HCT116 (cell line): ENCODE measurements around the gene ZDHHC4.

Experiments
- CEBPB ChIP-seq: IDR thresholded peaks from 2 replicates; pipeline ENCODE4 v1.6.1; 2012; ENCODE audit warnings: low read depth
- EZH2 ChIP-seq: fragments of 200-600 bp; sonication (generic); IDR thresholded peaks from 2 replicates; pipeline ENCODE4 v1.6.1; 2017; ENCODE audit warnings: antibody characterized with exemption, mixed run types
- EZH2phosphoT487 ChIP-seq: fragments of 200-600 bp; IDR thresholded peaks from 2 replicates; pipeline ENCODE4 v1.6.1; 2018; ENCODE audit warnings: antibody characterized with exemption, borderline replicate concordance
- FOSL1 ChIP-seq: IDR thresholded peaks from 2 replicates; pipeline ENCODE4 v1.6.1; 2012; ENCODE audit warnings: low read depth
- MAX ChIP-seq: IDR thresholded peaks from 2 replicates; pipeline ENCODE4 v1.6.1; 2012
- POLR2A ChIP-seq: IDR thresholded peaks from 2 replicates; pipeline ENCODE4 v1.7.0; 2011; ENCODE audit warnings: borderline replicate concordance; ENCODE audit not compliant: insufficient read depth, insufficient read length; ENCODE audit errors: extremely low read depth
- RAD21 ChIP-seq: IDR thresholded peaks from 2 replicates; pipeline ENCODE4 v1.6.1; 2012; ENCODE audit warnings: low read depth, mild to moderate bottlenecking
- REST ChIP-seq: IDR thresholded peaks from 2 replicates; pipeline ENCODE4 v1.6.1; 2012; ENCODE audit warnings: low read depth
- SIN3A ChIP-seq: IDR thresholded peaks from 2 replicates; pipeline ENCODE4 v1.6.1; 2012; ENCODE audit warnings: low read depth
- TCF7L2 ChIP-seq: IDR thresholded peaks from 2 replicates; pipeline ENCODE4 v1.7.0; 2011; ENCODE audit warnings: borderline replicate concordance, inconsistent platforms; ENCODE audit not compliant: insufficient read depth, insufficient read length; ENCODE audit errors: extremely low read depth
- ZNF274 ChIP-seq: fragments of 200-500 bp; sonication (Bioruptor generic); IDR thresholded peaks from 2 replicates; pipeline ENCODE4 v1.6.1; 2014; ENCODE audit warnings: mild to moderate bottlenecking, low read depth, low read length, inconsistent platforms
- TF ChIP-seq, protein P1 (sequence below), 3 experiments: fragments of 200-600 bp in 1 of 3; sonication (generic) in 1 of 3; IDR thresholded peaks in 2 of 3; conservative IDR thresholded peaks in 1 of 3; 2 replicates each; pipeline ENCODE4 v1.5.1; 2012 to 2017; ENCODE audit warnings: low read depth in 2 of 3, low read length in 2 of 3, antibody characterized with exemption in 1 of 3, borderline replicate concordance in 1 of 3, control low read depth in 1 of 3, mild to moderate bottlenecking in 1 of 3, mixed read lengths in 1 of 3, mixed run types in 1 of 3, moderate library complexity in 1 of 3; ENCODE audit not compliant: insufficient read depth in 1 of 3

DNA sequence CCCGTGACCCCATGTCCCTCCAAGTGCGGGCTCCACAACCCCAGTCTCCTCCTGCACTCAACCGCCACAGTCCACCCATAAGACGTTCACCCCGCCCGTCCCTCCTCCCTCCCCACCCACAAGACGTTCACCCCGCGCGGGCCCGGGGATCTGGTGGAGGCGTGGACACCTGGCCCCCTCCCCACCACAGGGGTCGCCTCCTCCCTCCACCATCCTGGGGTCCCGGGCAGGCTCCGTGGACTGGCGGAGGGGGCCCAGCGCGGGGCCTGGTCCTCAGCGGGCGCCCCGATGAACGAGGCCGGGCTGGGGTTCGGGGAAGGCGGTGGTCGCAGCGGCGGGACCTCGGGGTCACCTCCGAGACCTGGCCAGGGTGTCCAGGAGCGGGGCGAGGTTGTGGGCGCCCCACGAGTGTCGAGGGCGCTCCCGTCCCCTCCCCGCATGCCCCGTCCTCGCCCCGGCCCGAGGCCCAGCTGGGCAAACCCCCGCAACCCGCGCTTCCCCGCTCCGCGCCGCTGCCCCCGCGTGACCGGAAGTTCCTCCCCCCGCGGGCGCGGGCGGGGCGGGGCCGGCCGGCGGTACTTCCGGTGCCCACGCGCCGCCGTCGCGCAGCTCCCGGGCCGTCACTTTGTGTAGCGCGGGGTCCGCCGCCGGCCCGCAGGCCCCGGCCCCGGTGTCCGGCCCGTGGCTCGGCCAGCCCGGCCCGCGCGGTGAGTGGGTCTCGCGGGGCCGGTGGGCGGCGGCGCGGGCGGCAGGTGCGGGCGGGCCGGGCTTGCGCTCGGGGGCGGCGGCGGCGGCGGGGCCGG, 59.7 kb downstream of the ZDHHC4 start, which contains the start of gene ZNF316:
- TF ChIP-seq FOSL1 = no peak
- no peak for TF ChIP-seq EZH2
- TF ChIP-seq, protein P1, sequence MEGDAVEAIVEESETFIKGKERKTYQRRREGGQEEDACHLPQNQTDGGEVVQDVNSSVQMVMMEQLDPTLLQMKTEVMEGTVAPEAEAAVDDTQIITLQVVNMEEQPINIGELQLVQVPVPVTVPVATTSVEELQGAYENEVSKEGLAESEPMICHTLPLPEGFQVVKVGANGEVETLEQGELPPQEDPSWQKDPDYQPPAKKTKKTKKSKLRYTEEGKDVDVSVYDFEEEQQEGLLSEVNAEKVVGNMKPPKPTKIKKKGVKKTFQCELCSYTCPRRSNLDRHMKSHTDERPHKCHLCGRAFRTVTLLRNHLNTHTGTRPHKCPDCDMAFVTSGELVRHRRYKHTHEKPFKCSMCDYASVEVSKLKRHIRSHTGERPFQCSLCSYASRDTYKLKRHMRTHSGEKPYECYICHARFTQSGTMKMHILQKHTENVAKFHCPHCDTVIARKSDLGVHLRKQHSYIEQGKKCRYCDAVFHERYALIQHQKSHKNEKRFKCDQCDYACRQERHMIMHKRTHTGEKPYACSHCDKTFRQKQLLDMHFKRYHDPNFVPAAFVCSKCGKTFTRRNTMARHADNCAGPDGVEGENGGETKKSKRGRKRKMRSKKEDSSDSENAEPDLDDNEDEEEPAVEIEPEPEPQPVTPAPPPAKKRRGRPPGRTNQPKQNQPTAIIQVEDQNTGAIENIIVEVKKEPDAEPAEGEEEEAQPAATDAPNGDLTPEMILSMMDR (IDR thresholded peaks at IDR 0.05 in 2 of 3, conservative IDR thresholded peaks at IDR 0.05 in 1 of 3; ENCODE audit: borderline replicate concordance in 1 of 3, insufficient read depth in 1 of 3, low read depth in 2 of 3, low read length in 2 of 3) = no peak
- TF ChIP-seq SIN3A = 0 out of 2 replicates have a peak, but pooled peaks have one; percentile 41
- TF ChIP-seq RAD21 = no peak
- TF ChIP-seq TCF7L2 = no peak
- no peak for TF ChIP-seq REST
- TF ChIP-seq POLR2A = no peak
- no peak for TF ChIP-seq EZH2phosphoT487
- no peak for TF ChIP-seq CEBPB
- TF ChIP-seq MAX = no peak; the same call in 1 of the 2 replicates
- no peak for TF ChIP-seq ZNF274
